A673 (cell line): ENCODE results near the gene SERPINA4. TPM values are rescaled to one million over a fixed set of nuclear protein-coding genes. Genes with fewer than 3 reads are reported as not detected.

ENCODE experiments used
- BruUV-seq: library from RNA; stranded (reverse); fragments of 400-500 nt; replicated peaks from 2 replicates; lab custom pipeline; 2021; lab: Mats Ljungman, UMichigan
- CTCF ChIA-PET: fragments of 300-600 bp; sonication (Branson Sonifier 250); formaldehyde crosslinking; loops from one replicate; lab custom pipeline; 2022; ENCODE audit warnings: antibody characterized with exemption; lab: Charles Lee
- POLR2A ChIA-PET: fragments of 300-600 bp; sonication (Branson Sonifier 250); formaldehyde crosslinking; loops from one replicate; lab custom pipeline; 2022; ENCODE audit warnings: antibody characterized with exemption; ENCODE audit not compliant: low non-redundant PET; lab: Charles Lee
- DNase-seq: peaks from one replicate; pipeline ENCODE4 v3.0.0-alpha.2; 2015; ENCODE audit warnings: low spot score
- H3K27ac ChIP-seq: fragments of 200-600 bp; sonication (generic); 2 replicates; pipeline ENCODE4 v1.5.1; 2016; ENCODE audit warnings: mixed run types, low read depth, mild to moderate bottlenecking, mixed read lengths, antibody characterized with exemption, low read length; ENCODE audit not compliant: poor library complexity, severe bottlenecking
- H3K27me3 ChIP-seq: fragments of 200-600 bp; sonication (generic); replicated peaks from 2 replicates; pipeline ENCODE4 v1.6.1; 2017; ENCODE audit warnings: mixed run types, low read depth, mild to moderate bottlenecking, mixed read lengths, antibody characterized with exemption, low read length; ENCODE audit not compliant: insufficient read depth, poor library complexity
- H3K36me3 ChIP-seq: fragments of 200-600 bp; sonication (generic); 2 replicates; pipeline ENCODE4 v1.6.1; 2016; ENCODE audit warnings: mixed run types, mild to moderate bottlenecking, mixed read lengths, antibody characterized with exemption, low read length; ENCODE audit not compliant: insufficient read depth, poor library complexity, severe bottlenecking
- H3K4me1 ChIP-seq: fragments of 200-600 bp; sonication (generic); 2 replicates; pipeline ENCODE4 v1.6.1; 2017; ENCODE audit warnings: mixed run types, mild to moderate bottlenecking, mixed read lengths, antibody characterized with exemption, low read length; ENCODE audit not compliant: insufficient read depth, poor library complexity, severe bottlenecking
- H3K4me3 ChIP-seq: fragments of 200-600 bp; sonication (generic); 2 replicates; pipeline ENCODE4 v1.5.1; 2016; ENCODE audit warnings: low read depth, mixed run types, mild to moderate bottlenecking, mixed read lengths, low read length; ENCODE audit not compliant: poor library complexity, severe bottlenecking
- H3K9me3 ChIP-seq: fragments of 200-600 bp; sonication (generic); 2 replicates; pipeline ENCODE4 v1.6.1; 2016; ENCODE audit warnings: mixed run types, low read depth, mild to moderate bottlenecking, mixed read lengths, antibody characterized with exemption, low read length; ENCODE audit not compliant: poor library complexity, severe bottlenecking
- EZH2 ChIP-seq: fragments of 200-600 bp; sonication (generic); IDR thresholded peaks from 2 replicates; pipeline ENCODE4 v1.6.1; 2017; ENCODE audit warnings: borderline replicate concordance, low read depth, mild to moderate bottlenecking, mixed read lengths, antibody characterized with exemption, low read length; ENCODE audit not compliant: poor library complexity, severe bottlenecking
- intact Hi-C: fragments of 100-400 bp; cut with micrococcal nuclease; formaldehyde crosslinking; loops from one replicate; pipeline ENCODE4 v1.10.0; 2022; ENCODE audit not compliant: unreplicated experiment
- total RNA-seq: library from RNA; stranded (reverse); gene quantifications from 2 replicates; pipeline ENCODE4 v1.2.3, GENCODE V29; 2021
- TF ChIP-seq, protein P1 (sequence below): fragments of 300-800, 200-600 bp; sonication (generic); conservative IDR thresholded peaks from 2 replicates; pipeline ENCODE4 v1.5.1; 2017; ENCODE audit warnings: low read depth, mild to moderate bottlenecking, antibody characterized with exemption, low read length, moderate library complexity, mixed read lengths

The SERPINA4 gene
- total RNA-seq, 1 experiment from 2014 or later = not detected

DNA sequence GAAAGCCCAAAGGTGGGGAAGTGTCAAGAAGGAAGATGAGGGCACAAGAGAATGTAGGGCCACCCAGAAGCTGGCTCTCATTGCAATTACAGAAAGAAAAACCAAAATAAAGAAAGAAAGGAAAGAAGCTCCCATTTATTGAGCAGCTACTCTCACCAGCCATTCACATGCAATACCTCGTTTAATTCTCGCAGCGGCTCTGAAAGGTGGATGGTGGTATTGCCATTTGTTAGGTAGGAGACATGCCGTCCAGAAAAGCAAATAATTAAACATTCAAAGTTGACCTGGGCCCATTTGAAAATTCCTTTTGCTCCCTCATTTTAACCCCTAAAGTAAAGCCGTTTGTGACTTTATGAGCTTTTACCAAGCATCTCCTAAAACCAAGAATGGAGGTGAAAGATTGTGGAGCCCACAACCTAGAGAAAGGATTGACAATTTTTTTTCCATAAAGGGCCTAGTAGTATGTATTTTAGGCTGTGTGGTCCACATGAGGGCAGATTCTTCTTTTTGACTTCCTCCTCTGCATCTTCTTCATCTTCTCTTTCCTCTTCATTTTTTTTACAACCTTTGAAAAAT lies 56.2 kb downstream of the SERPINA4 start:
- POLR2A ChIA-PET = no interaction called here

DNA sequence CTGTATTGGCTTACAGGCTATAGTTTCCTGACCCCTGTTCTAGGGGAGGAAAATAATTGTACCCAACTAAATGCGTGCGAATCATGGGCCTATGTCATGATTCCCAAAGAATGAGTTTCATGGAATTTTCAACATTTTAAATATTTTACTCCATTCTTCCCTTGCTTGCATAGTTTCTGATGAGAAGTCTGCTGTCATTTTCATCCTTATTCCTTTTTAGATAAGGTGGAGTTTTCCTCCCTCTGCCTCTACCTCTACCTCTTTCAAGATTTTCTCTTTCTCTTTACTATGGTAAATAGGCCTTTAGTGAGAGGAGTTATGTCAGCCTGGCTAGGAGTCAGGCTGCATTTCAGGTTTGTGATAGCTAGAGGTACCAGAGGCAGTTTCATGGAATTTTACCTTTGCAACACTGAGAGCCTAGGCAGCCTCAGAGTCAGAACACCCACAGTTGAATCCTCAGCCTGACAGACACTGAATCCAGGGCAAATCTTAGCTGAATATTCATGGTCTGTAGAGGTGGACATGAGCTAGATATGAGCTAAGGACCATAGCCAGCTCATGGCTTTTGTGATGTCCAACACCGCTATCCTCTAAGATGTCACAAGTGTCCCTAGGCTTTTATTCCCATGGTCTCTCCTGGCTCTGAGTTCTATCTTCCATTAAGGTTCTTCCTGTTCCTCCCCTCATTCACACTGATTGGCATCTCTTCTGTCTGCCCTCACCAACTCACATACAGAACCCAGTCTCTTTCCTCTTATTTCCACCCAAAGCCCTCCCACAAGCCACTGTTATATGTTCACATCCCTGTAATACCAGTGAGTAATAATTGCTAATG lies 57.0 kb downstream of the SERPINA4 start:
- CTCF ChIA-PET = interaction anchor here (0.6 kb wide), 1 partner anchor 152 kb away, joined by 3 read pairs; the partner anchor contains the start of gene GSC
- TF ChIP-seq EZH2 = no peak
- TF ChIP-seq, protein P1, sequence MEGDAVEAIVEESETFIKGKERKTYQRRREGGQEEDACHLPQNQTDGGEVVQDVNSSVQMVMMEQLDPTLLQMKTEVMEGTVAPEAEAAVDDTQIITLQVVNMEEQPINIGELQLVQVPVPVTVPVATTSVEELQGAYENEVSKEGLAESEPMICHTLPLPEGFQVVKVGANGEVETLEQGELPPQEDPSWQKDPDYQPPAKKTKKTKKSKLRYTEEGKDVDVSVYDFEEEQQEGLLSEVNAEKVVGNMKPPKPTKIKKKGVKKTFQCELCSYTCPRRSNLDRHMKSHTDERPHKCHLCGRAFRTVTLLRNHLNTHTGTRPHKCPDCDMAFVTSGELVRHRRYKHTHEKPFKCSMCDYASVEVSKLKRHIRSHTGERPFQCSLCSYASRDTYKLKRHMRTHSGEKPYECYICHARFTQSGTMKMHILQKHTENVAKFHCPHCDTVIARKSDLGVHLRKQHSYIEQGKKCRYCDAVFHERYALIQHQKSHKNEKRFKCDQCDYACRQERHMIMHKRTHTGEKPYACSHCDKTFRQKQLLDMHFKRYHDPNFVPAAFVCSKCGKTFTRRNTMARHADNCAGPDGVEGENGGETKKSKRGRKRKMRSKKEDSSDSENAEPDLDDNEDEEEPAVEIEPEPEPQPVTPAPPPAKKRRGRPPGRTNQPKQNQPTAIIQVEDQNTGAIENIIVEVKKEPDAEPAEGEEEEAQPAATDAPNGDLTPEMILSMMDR = no peak
- Histone ChIP-seq H3K9me3 (peaks cover 10% of the 10 kb centered on the region), H3K27me3 (no peaks in the 10 kb centered on the region), H3K36me3 (no peaks in the 10 kb centered on the region), H3K4me3 (no peak overlapping the region), H3K4me1 (no peaks in the 10 kb centered on the region), H3K27ac (no peak overlapping the region)
- intact Hi-C loops = no loop called here
- no TSS peak for BruUV-seq
- POLR2A ChIA-PET = no interaction called here
- DNase-seq = no peak

More for the DNA sequence above, 56.2 kb downstream of the SERPINA4 start:
- Histone ChIP-seq H3K4me3 (no peak overlapping the region), H3K36me3 (no peaks in the 10 kb centered on the region), H3K27me3 (no peaks in the 10 kb centered on the region), H3K4me1 (no peaks in the 10 kb centered on the region), H3K9me3 (peaks cover 10% of the 10 kb centered on the region), H3K27ac (no peak overlapping the region)
- BruUV-seq = no TSS peak
- intact Hi-C loops = no loop called here
- no peak for DNase-seq
- CTCF ChIA-PET = no interaction called here
- TF ChIP-seq, protein P1 = no peak
- TF ChIP-seq EZH2 = no peak

DNA sequence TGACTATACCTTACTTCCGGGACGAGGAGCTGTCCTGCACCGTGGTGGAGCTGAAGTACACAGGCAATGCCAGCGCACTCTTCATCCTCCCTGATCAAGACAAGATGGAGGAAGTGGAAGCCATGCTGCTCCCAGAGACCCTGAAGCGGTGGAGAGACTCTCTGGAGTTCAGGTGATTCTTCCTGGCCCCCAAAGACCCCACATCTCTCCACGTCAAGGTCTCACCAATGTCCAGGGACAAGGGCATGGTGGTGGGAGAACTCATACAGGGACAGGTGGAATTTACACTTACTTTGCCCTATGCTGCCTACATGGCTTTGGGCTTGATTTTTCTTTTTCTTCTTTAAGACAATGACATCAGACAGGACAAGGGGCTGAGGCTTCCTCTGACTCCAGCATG lies 58.1 kb downstream of the SERPINA4 start:
- intact Hi-C loops = no loop called here
- CTCF ChIA-PET = no interaction called here

More for the DNA sequence above, 58.1 kb downstream of the SERPINA4 start:
- Histone ChIP-seq H3K36me3 (no peaks in the 10 kb centered on the region), H3K27me3 (no peaks in the 10 kb centered on the region), H3K4me3 (no peak overlapping the region), H3K27ac (no peak overlapping the region), H3K4me1 (no peaks in the 10 kb centered on the region), H3K9me3 (peaks cover 10% of the 10 kb centered on the region)
- no peak for DNase-seq
- POLR2A ChIA-PET = no interaction called here
- TF ChIP-seq, protein P1 = no peak
- TF ChIP-seq EZH2 = no peak
- no TSS peak for BruUV-seq

Other genes with a start within 250 kb of the SERPINA4 start
- not detected in 2 replicates for gene SERPINA6, start 238.1 kb upstream of the SERPINA4 start, total RNA-seq
- gene SERPINA2, start 194.7 kb upstream of the SERPINA4 start, total RNA-seq = not detected in 2 replicates
- gene SERPINA1, start 172.8 kb upstream of the SERPINA4 start, total RNA-seq = not detected in 2 replicates
- gene SERPINA11, start 108.6 kb upstream of the SERPINA4 start, total RNA-seq = not detected in 2 replicates
- gene SERPINA9, start 85.2 kb upstream of the SERPINA4 start, total RNA-seq = not detected in 2 replicates
- not detected in 2 replicates for gene SERPINA12, start 52.0 kb upstream of the SERPINA4 start, total RNA-seq
- not detected in 2 replicates for gene SERPINA5, start 20.0 kb downstream of the SERPINA4 start, total RNA-seq
- 0.17 TPM in 1 of 2 replicates, not detected in the other for gene SERPINA3, start 50.9 kb downstream of the SERPINA4 start, total RNA-seq
- gene GSC, start 208.7 kb downstream of the SERPINA4 start, total RNA-seq = 4.2 and 5.2 TPM in 2 replicates